IMR-90 (cell line): ENCODE data around the gene OTUD4. TPM values are rescaled to one million over a fixed set of nuclear protein-coding genes. Genes with fewer than 3 reads are reported as not detected.

ENCODE experiments used
- ATAC-seq: fragments of 200-7000 bp; cut with Tn5 transposase; 2 replicates; pipeline ENCODE4 v1.9.1; 2020; ENCODE audit warnings: low read depth, mild to moderate bottlenecking, moderate library complexity
- BruUV-seq: library from RNA; stranded (reverse); fragments of 400-500 nt; replicated peaks from 2 replicates; lab custom pipeline; 2021; lab: Mats Ljungman, UMichigan
- CTCF ChIA-PET: fragments of 300-600 bp; formaldehyde crosslinking; extraction: SDS; loops from one replicate; lab custom pipeline; 2021; ENCODE audit warnings: antibody characterized with exemption; lab: Yijun Ruan, JAX
- POLR2A ChIA-PET: fragments of 300-600 bp; sonication (Branson Sonifier 250); formaldehyde crosslinking; loops from one replicate; lab custom pipeline; 2022; ENCODE audit warnings: antibody characterized with exemption; ENCODE audit not compliant: unreplicated experiment; lab: Charles Lee
- DNase-seq: peaks from one replicate; pipeline ENCODE4 v3.0.0; 2013
- H2AFZ ChIP-seq: replicated peaks from 2 replicates; pipeline ENCODE3; 2013; ENCODE audit warnings: low read length, mild to moderate bottlenecking; ENCODE audit not compliant: poor library complexity
- H2AK5ac ChIP-seq: 2 replicates; pipeline ENCODE4 v1.6.1; 2013; ENCODE audit warnings: low read depth, low read length, inconsistent platforms
- H2AK9ac ChIP-seq: replicated peaks from 2 replicates; pipeline ENCODE3; 2013; ENCODE audit warnings: mild to moderate bottlenecking, low read depth, low read length, moderate library complexity; ENCODE audit not compliant: poor library complexity
- H2BK120ac ChIP-seq: 2 replicates; pipeline ENCODE4 v1.6.1; 2013; ENCODE audit warnings: low read depth, low read length, inconsistent platforms
- H2BK15ac ChIP-seq: 3 replicates; pipeline ENCODE4 v1.6.1; 2013; ENCODE audit warnings: low read depth, low read length, inconsistent platforms
- H2BK20ac ChIP-seq: 2 replicates; pipeline ENCODE4 v1.6.1; 2013; ENCODE audit warnings: low read depth, mild to moderate bottlenecking, inconsistent platforms, low read length, moderate library complexity
- H2BK5ac ChIP-seq: 2 replicates; pipeline ENCODE4 v1.6.1; 2013; ENCODE audit warnings: mild to moderate bottlenecking, low read depth, low read length, inconsistent platforms; ENCODE audit not compliant: poor library complexity, severe bottlenecking
- H3K14ac ChIP-seq: replicated peaks from 2 replicates; pipeline ENCODE4 v1.6.1; 2013; ENCODE audit warnings: low read depth, low read length, inconsistent platforms
- H3K18ac ChIP-seq: 2 replicates; pipeline ENCODE4 v1.6.1; 2013; ENCODE audit warnings: low read depth, low read length, control low read depth
- H3K23ac ChIP-seq: 2 replicates; pipeline ENCODE4 v1.6.1; 2013; ENCODE audit warnings: low read depth, low read length, inconsistent platforms
- H3K27ac ChIP-seq: 2 replicates; pipeline ENCODE4 v1.5.1; 2013; ENCODE audit warnings: mild to moderate bottlenecking, control low read depth, low read length; ENCODE audit not compliant: insufficient read depth
- H3K27me3 ChIP-seq: 2 replicates; pipeline ENCODE4 v1.6.1; 2013; ENCODE audit warnings: low read length; ENCODE audit not compliant: control insufficient read depth, insufficient read depth
- H3K36me3 ChIP-seq: 2 replicates; pipeline ENCODE4 v1.6.1; 2013; ENCODE audit warnings: low read length, mixed read lengths; ENCODE audit not compliant: control insufficient read depth, insufficient read depth
- H3K4ac ChIP-seq: 2 replicates; pipeline ENCODE4 v1.6.1; 2013; ENCODE audit warnings: low read depth, low read length, inconsistent platforms
- H3K4me1 ChIP-seq: 2 replicates; pipeline ENCODE4 v1.6.1; 2013; ENCODE audit warnings: low read length, mixed read lengths; ENCODE audit not compliant: control insufficient read depth, insufficient read depth
- H3K4me2 ChIP-seq: 2 replicates; pipeline ENCODE4 v1.6.1; 2013; ENCODE audit warnings: low read depth, mild to moderate bottlenecking, control low read depth, low read length, moderate library complexity
- H3K4me3 ChIP-seq: 2 replicates; pipeline ENCODE4 v1.5.1; 2013; ENCODE audit warnings: low read depth, mild to moderate bottlenecking, control low read depth, low read length, moderate library complexity; ENCODE audit not compliant: insufficient read depth
- H3K56ac ChIP-seq: 2 replicates; pipeline ENCODE4 v1.6.1; 2013; ENCODE audit warnings: low read length, inconsistent platforms; ENCODE audit not compliant: insufficient read depth; ENCODE audit errors: extremely low read depth
- H3K79me1 ChIP-seq, 2 experiments: 2 replicates each; pipeline ENCODE4 v1.6.1; 2013; ENCODE audit warnings: low read length in 2 of 2, inconsistent platforms in 1 of 2, low read depth in 1 of 2
- H3K9ac ChIP-seq: 2 replicates; pipeline ENCODE4 v1.6.1; 2013; ENCODE audit warnings: low read depth, low read length, control low read depth
- H3K9me1 ChIP-seq: 2 replicates; pipeline ENCODE4 v1.6.1; 2013; ENCODE audit warnings: low read length, inconsistent platforms; ENCODE audit not compliant: insufficient read depth
- H3K9me3 ChIP-seq: 2 replicates; pipeline ENCODE4 v1.6.1; 2013; ENCODE audit warnings: low read length; ENCODE audit not compliant: control insufficient read depth, insufficient read depth
- H4K20me1 ChIP-seq: 2 replicates; pipeline ENCODE4 v1.6.1; 2013; ENCODE audit warnings: low read length, inconsistent platforms; ENCODE audit not compliant: insufficient read depth
- H4K5ac ChIP-seq: 2 replicates; pipeline ENCODE4 v1.6.1; 2013; ENCODE audit warnings: mild to moderate bottlenecking, low read depth, low read length, control low read depth
- H4K8ac ChIP-seq, 2 experiments: 2 replicates each; pipeline ENCODE4 v1.6.1; 2013; ENCODE audit warnings: low read depth in 2 of 2, low read length in 2 of 2, control low read depth in 1 of 2, inconsistent platforms in 1 of 2
- H4K91ac ChIP-seq: 2 replicates; pipeline ENCODE4 v1.6.1; 2013; ENCODE audit warnings: low read depth, low read length, inconsistent platforms; ENCODE audit not compliant: insufficient read depth
- BHLHE40 ChIP-seq: fragments of 150-350 bp; IDR thresholded peaks from 2 replicates; pipeline ENCODE4 v1.6.1; 2016; ENCODE audit warnings: mild to moderate bottlenecking, low read depth, low read length
- CEBPB ChIP-seq: IDR thresholded peaks from 2 replicates; pipeline ENCODE4 v1.6.1; 2012; ENCODE audit warnings: low read depth, low read length, improper control_type of control experiment
- CHD1 ChIP-seq: IDR thresholded peaks from 2 replicates; pipeline ENCODE4 v1.6.1; 2012; ENCODE audit warnings: low read depth, low read length, improper control_type of control experiment
- CTCF ChIP-seq: conservative IDR thresholded peaks from 2 replicates; pipeline ENCODE4 v1.5.1; 2012; ENCODE audit warnings: mild to moderate bottlenecking, low read depth, low read length, improper control_type of control experiment
- ELK1 ChIP-seq: fragments of 150-350 bp; IDR thresholded peaks from 2 replicates; pipeline ENCODE4 v1.6.1; 2016; ENCODE audit warnings: low read depth, mild to moderate bottlenecking, low read length, moderate library complexity, borderline replicate concordance
- MAFK ChIP-seq: IDR thresholded peaks from 2 replicates; pipeline ENCODE4 v1.6.1; 2012; ENCODE audit warnings: low read depth, low read length, improper control_type of control experiment
- MAZ ChIP-seq: IDR thresholded peaks from 2 replicates; pipeline ENCODE4 v1.6.1; 2012; ENCODE audit warnings: low read depth, mild to moderate bottlenecking, low read length, improper control_type of control experiment, moderate library complexity, borderline replicate concordance
- MXI1 ChIP-seq: IDR thresholded peaks from 2 replicates; pipeline ENCODE4 v1.6.1; 2012; ENCODE audit warnings: low read depth, mild to moderate bottlenecking, low read length, moderate library complexity, borderline replicate concordance
- NFE2L2 ChIP-seq: fragments of 150-350 bp; IDR thresholded peaks from 2 replicates; pipeline ENCODE4 v1.6.1; 2016; ENCODE audit warnings: low read depth, mild to moderate bottlenecking, low read length
- POLR2A ChIP-seq: IDR thresholded peaks from 2 replicates; pipeline ENCODE4 v1.6.1; 2012; ENCODE audit warnings: mild to moderate bottlenecking, low read depth, low read length
- RAD21 ChIP-seq: IDR thresholded peaks from 2 replicates; pipeline ENCODE4 v1.6.1; 2012; ENCODE audit warnings: low read length, improper control_type of control experiment
- RCOR1 ChIP-seq: IDR thresholded peaks from 2 replicates; pipeline ENCODE4 v1.6.1; 2012; ENCODE audit warnings: mild to moderate bottlenecking, low read length, improper control_type of control experiment; ENCODE audit not compliant: insufficient replicate concordance
- RFX5 ChIP-seq: IDR thresholded peaks from 2 replicates; pipeline ENCODE4 v1.8.0; 2012; ENCODE audit warnings: low read depth, mild to moderate bottlenecking, low read length, moderate library complexity
- SMC3 ChIP-seq: fragments of 150-350 bp; IDR thresholded peaks from 2 replicates; pipeline ENCODE4 v1.6.1; 2016; ENCODE audit warnings: low read depth, mild to moderate bottlenecking, antibody characterized with exemption, low read length, moderate library complexity
- USF2 ChIP-seq: fragments of 150-350 bp; IDR thresholded peaks from 2 replicates; pipeline ENCODE4 v1.6.1; 2017; ENCODE audit warnings: mild to moderate bottlenecking, antibody characterized with exemption, low read length, low read depth
- WGBS, 2 experiments: methylation state at CpG; one replicate each; pipeline versions ENCODE4 v1.1.5 to v1.1.7; 2013; ENCODE audit warnings: missing lambda C conversion rate in 2 of 2; ENCODE audit not compliant: insufficient read length in 1 of 2; ENCODE audit errors: extremely low coverage in 2 of 2; 5-methylcytosine and 5-hydroxymethylcytosine counted together
- dilution Hi-C: fragments of 300-500 bp; cut with HindIII; formaldehyde crosslinking; loops from one replicate; pipeline ENCODE4 v1.14.3; 2018; ENCODE audit warnings: low sequenced_read_pairs; ENCODE audit not compliant: unreplicated experiment
- in situ Hi-C: fragments of 300-500 bp; cut with MboI; formaldehyde crosslinking; loops from 3 replicates; pipeline ENCODE4 v1.14.3; 2019; ENCODE audit warnings: low sequenced_read_pairs, inconsistent platforms, mixed read lengths
- intact Hi-C: fragments of 100-400 bp; cut with micrococcal nuclease; formaldehyde crosslinking; loops from 2 replicates; pipeline ENCODE4 v1.10.0; 2022
- polyA plus RNA-seq, 3 experiments: library from polyadenylated mRNA; depleted of rRNA; stranded (reverse); fragments of >200 nt; gene quantifications; 2 replicates each; pipeline ENCODE4 v1.2.3, GENCODE V29; 2012; ENCODE audit warnings: low replicate concordance in 1 of 3
- total RNA-seq: library from RNA; depleted of rRNA; stranded (reverse); fragments of >200 nt; gene quantifications from 2 replicates; pipeline ENCODE4 v1.2.3, GENCODE V29; 2012

OTUD4 gene
- total and polyA plus RNA-seq, 2 of the 4 experiments (the other 2 are of a cell fraction) = 11.0 to 12.4 TPM

- Histone ChIP-seq H3K56ac (peak overlapping the region; percentile 92), H4K5ac (peak overlapping the region; percentile 42; the same call in 1 of the 2 replicates), H2BK120ac (0 out of 2 replicates have a peak overlapping the region, but pooled peaks have one; percentile 8), H3K14ac (peak overlapping the region; percentile 53; the same call in 1 of the 2 replicates), H2BK20ac (no peak overlapping the region), H3K9me3 (peaks cover 2% of the 10 kb centered on the region; the same call in 1 of the 2 replicates), H3K36me3 (peaks cover 8% of the 10 kb centered on the region), H2AK5ac (no peak overlapping the region), H3K4me1 (no peaks in the 10 kb centered on the region), H3K4ac (peak overlapping the region; percentile 94), H3K79me1 (peaks cover 20 to 35% of the 10 kb centered on the region in 2 experiments), H4K91ac (no peak overlapping the region), H3K9me1 (peaks cover 3% of the 10 kb centered on the region; the same call in 1 of the 2 replicates), H3K27ac (peak overlapping the region; percentile 79), H3K27me3 (no peaks in the 10 kb centered on the region), H3K4me3 (peak overlapping the region; percentile 60), H3K9ac (peak overlapping the region; percentile 87), H2AFZ (peak overlapping the region; percentile 93), H2AK9ac (peak overlapping the region; percentile 94), H4K20me1 (no peaks in the 10 kb centered on the region; the same call in 1 of the 2 replicates), H2BK5ac (peak overlapping the region; percentile 14), H3K18ac (no peak overlapping the region), H2BK15ac (no peak overlapping the region), H3K23ac (peak overlapping the region; percentile 90), H4K8ac (peak overlapping the region; percentile 81 to 96), H3K4me2 (peak overlapping the region; percentile 38)
- intact Hi-C loops = loop anchor here (1.0 to 10.0 kb wide), 3 partner anchors 387 to 922 kb away; partner anchors contain the start of genes HHIP and SMAD1
- TSS peak; percentile 77 for BruUV-seq
- DNase-seq (no peak), ATAC-seq (no peak)
- CTCF ChIA-PET = interaction anchor here (0.5 to 1.3 kb wide), 3 partner anchors 12 to 644 kb away, joined by 3 to 8 read pairs (median 6); no protein-coding TSS in a partner anchor
- WGBS, 2 experiments = no CpG with 5 or more reads among the region's 10 CpGs
- POLR2A ChIA-PET = interaction anchor here (0.6 kb wide), 2 partner anchors 9 to 55 kb away, joined by 3 read pairs; no protein-coding TSS in a partner anchor
- dilution Hi-C loops = no loop called here
- in situ Hi-C loops = no loop called here
- TF ChIP-seq SMC3 = no peak
- no peak for TF ChIP-seq NFE2L2
- no peak; the same call in 1 of the 2 replicates for TF ChIP-seq MAZ
- TF ChIP-seq ELK1 = no peak
- TF ChIP-seq POLR2A = no peak
- TF ChIP-seq MXI1 = no peak
- no peak for TF ChIP-seq CEBPB
- no peak for TF ChIP-seq BHLHE40
- no peak for TF ChIP-seq RAD21
- TF ChIP-seq USF2 = no peak
- TF ChIP-seq CHD1 = no peak
- no peak for TF ChIP-seq MAFK
- TF ChIP-seq CTCF = no peak
- no peak for TF ChIP-seq RCOR1
- TF ChIP-seq RFX5 = no peak
These were observed 83.0 kb downstream of the OTUD4 start for GRCh38 chr4:145097331-145097820.
